Skin of body (tissue), 2 donors: ENCODE data around the gene DDX23. TPM values are rescaled to one million over a fixed set of nuclear protein-coding genes. Genes with fewer than 3 reads are reported as not detected.

ENCODE experiments used
- small RNA-seq: library from RNA; depleted of rRNA; stranded (forward); fragments of <200 nt; gene quantifications from one replicate; pipeline ENCODE3, GENCODE V24; 2014; ENCODE audit warnings: low replicate concordance
- total RNA-seq: library from RNA; depleted of rRNA; stranded (reverse); fragments of >200 nt; gene quantifications from one replicate; pipeline ENCODE4 v1.2.3, GENCODE V29; 2014

The DDX23 gene
- total RNA-seq, 1 donor from 2014 or later = 43.3 TPM

Small RNA genes lying within 50 kb of the gene (small RNA-seq; reads per million reads assigned to genes)
- gene RF00019 (not detected), gene RNU6-600P (not detected)

Other genes starting within 250 kb of the DDX23 start
- 43.3 TPM for gene KANSL2, start 169.9 kb downstream of the DDX23 start, total RNA-seq
- 29.4 TPM for gene CCNT1, start 135.5 kb downstream of the DDX23 start, total RNA-seq
- gene ADCY6, start 63.1 kb downstream of the DDX23 start, total RNA-seq = 34.8 TPM
- gene CACNB3, start 33.7 kb downstream of the DDX23 start, total RNA-seq = 10.8 TPM
- 1.1 TPM for gene RND1, start 13.7 kb upstream of the DDX23 start, total RNA-seq
- 16.4 TPM for gene FKBP11, start 73.3 kb upstream of the DDX23 start, total RNA-seq
- 24.6 TPM for gene ARF3, start 105.3 kb upstream of the DDX23 start, total RNA-seq
- gene WNT10B, start 119.6 kb upstream of the DDX23 start, total RNA-seq = 3.8 TPM
- gene WNT1, start 126.2 kb upstream of the DDX23 start, total RNA-seq = not detected
- gene DDN, start 147.2 kb upstream of the DDX23 start, total RNA-seq = 0.69 TPM
- gene PRKAG1, start 166.6 kb upstream of the DDX23 start, total RNA-seq = 33.2 TPM
- 44.0 TPM for gene KMT2D, start 208.6 kb upstream of the DDX23 start, total RNA-seq
- 0.69 TPM for gene RHEBL1, start 217.8 kb upstream of the DDX23 start, total RNA-seq
- 1.2 TPM for gene DHH, start 242.6 kb upstream of the DDX23 start, total RNA-seq